ENCODE measurements around the gene CLCA2. TPM values are rescaled to one million over a fixed set of nuclear protein-coding genes. Genes with fewer than 3 reads are reported as not detected.

Gene CLCA2
- total and polyA plus RNA-seq, 2 experiments from 2014 or later = not detected

- H3K36me3 Mint-ChIP-seq (ENCODE audit: low read depth) = peaks cover 49% of the 10 kb centered on the region
- Histone ChIP-seq H3K4me1 (ENCODE audit: insufficient read depth) (no peaks in the 10 kb centered on the region), H4K20me1 (replicated peaks; ENCODE audit: insufficient read depth) (no peaks in the 10 kb centered on the region), H3F3A (replicated peaks; ENCODE audit: low read depth) (no peaks in the 10 kb centered on the region), H3K79me2 (replicated peaks; ENCODE audit: insufficient read depth) (no peaks in the 10 kb centered on the region), H2AFZ (no peak overlapping the region), H3K27ac (ENCODE audit: low read depth) (no peak overlapping the region), H3K4me2 (no peak overlapping the region), H3K27me3 (ENCODE audit: insufficient read depth) (no peaks in the 10 kb centered on the region), H3K36me3 (ENCODE audit: insufficient read depth) (peaks cover 17% of the 10 kb centered on the region), H3K4me3 (no peak overlapping the region), H3K9me2 (ENCODE audit: insufficient read depth) (no peaks in the 10 kb centered on the region)
- peaks cover 4% of the 10 kb centered on the region for H3K27me3 Mint-ChIP-seq (ENCODE audit: insufficient read depth, low read depth, poor library complexity)
- H3K4me3 Mint-ChIP-seq = no peak overlapping the region
- TF ChIP-seq NANOG (IDR thresholded peaks at IDR 0.05; ENCODE audit: borderline replicate concordance) = no peak
- TF ChIP-seq EZH2phosphoT487 (IDR thresholded peaks at IDR 0.05; ENCODE audit: unreplicated experiment) = no peak
- no peak for TF ChIP-seq JUNB (IDR thresholded peaks at IDR 0.05; ENCODE audit: unreplicated experiment)
- no peak for TF ChIP-seq ZNF462 (CRISPR knock-in tag; IDR thresholded peaks at IDR 0.05)
- TF ChIP-seq POLR2AphosphoS5 (IDR thresholded peaks at IDR 0.05; ENCODE audit: low read depth) = no peak
- TF ChIP-seq STAT1 (IDR thresholded peaks at IDR 0.05; ENCODE audit: unreplicated experiment) = no peak
- TF ChIP-seq ZNF331 (CRISPR knock-in tag; IDR thresholded peaks at IDR 0.05; ENCODE audit: low read depth) = no peak
- no peak for TF ChIP-seq CREB1 (CRISPR knock-in tag; IDR thresholded peaks at IDR 0.05; ENCODE audit: low read depth)
- no peak for TF ChIP-seq ETS1 (IDR thresholded peaks at IDR 0.05)
- TF ChIP-seq REST (IDR thresholded peaks at IDR 0.05; ENCODE audit: unreplicated experiment) = no peak
- TF ChIP-seq EZH2 (IDR thresholded peaks at IDR 0.05; ENCODE audit: low read depth, unreplicated experiment) = no peak
- TF ChIP-seq CTCF (conservative IDR thresholded peaks at IDR 0.05; ENCODE audit: low read depth in 2 of 2) = no peak
- TF ChIP-seq ZNF114 (CRISPR knock-in tag; IDR thresholded peaks at IDR 0.05) = no peak
- H3K9me3 Mint-ChIP-seq = peaks cover 27% of the 10 kb centered on the region
- no peak overlapping the region for H3K27ac Mint-ChIP-seq
- H3K4me1 Mint-ChIP-seq = no peaks in the 10 kb centered on the region
- ATAC-seq = no peak
- no peak for DNase-seq (ENCODE audit: low spot score)
Measured at GRCh38 chr1:86377341-86377740, 46.6 kb upstream of the CLCA2 start.

Measured in GM23338 (cell line).